Hematopoietic multipotent progenitor cell treated with erythropoietin and hydrocortisone succinate and interleukin-3 and kit ligand, for 4 days (in vitro differentiated cells): ENCODE results near the gene PAM.
A peak's percentile ranks its signal among the peaks of the same experiment; 100 is the strongest.

Source experiments
- DNase-seq: peaks from one replicate; pipeline ENCODE4 v3.0.0-alpha.2; 2015

Gene PAM

GRCh38 chr5:102863764-102864560, 108.9 kb downstream of the PAM start:
- DNase-seq: no peak

- DNase-seq: no peak
Measured at GRCh38 chr5:102865171-102865509, 110.0 kb downstream of the PAM start.

- peak; percentile 79 for DNase-seq
Measured at GRCh38 chr5:102865510-102866236, 110.6 kb downstream of the PAM start.

GRCh38 chr5:102866237-102866600, 111.1 kb downstream of the PAM start:
- peak; percentile 30 for DNase-seq

GRCh38 chr5:102867992-102868662, 113.0 kb downstream of the PAM start:
- DNase-seq: peak; percentile 15

- DNase-seq: no peak
Measured at GRCh38 chr5:102869230-102869629, 114.1 kb downstream of the PAM start.

DNA sequence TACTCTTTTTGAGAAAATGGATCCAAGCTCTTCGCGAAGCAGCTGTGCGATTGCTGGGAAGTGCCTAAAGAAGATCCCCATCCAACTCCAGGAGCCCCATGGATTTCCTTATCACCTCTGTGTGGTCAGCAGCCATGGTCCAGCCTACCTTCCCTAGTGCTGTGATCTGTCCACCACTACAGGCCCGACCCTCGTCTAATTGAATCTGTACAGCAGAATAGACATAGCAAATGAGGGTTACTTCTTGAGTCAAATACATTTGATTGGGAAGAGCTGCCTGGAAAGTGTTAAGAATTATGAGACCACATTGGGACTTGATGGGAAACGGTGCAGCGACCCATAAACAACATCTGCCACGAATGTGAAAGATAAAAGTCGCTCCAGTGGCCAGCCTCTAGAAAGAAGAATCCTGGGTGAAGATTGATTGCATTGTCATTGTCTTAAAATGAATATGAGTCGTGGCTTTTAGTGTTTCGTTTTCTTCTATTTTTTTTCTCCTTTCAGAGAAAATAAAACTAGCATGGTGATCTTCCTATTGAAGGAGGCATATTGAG, 118.4 kb downstream of the PAM start:
- no peak for DNase-seq

DNA sequence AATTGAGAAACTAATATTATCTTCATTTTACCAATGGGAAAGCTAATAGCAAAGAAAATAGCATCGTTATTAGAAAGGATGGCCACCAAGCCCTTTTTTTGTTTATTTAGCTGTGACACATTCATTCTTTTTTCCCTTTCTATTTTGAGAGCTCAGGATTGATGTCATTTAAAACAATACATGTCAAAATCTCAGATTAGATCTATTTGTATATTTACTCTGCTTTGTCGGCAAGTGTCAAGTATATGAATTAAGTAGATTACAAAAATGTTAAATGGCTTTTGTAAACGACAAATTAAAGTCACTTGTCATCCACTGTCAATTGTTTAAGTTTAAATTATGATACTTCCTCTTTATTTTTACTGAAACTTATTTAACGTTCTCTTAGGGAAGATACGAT, 118.9 kb downstream of the PAM start:
- no peak for DNase-seq

- no peak for DNase-seq
Measured at GRCh38 chr5:102875721-102876123, 120.6 kb downstream of the PAM start.

- DNase-seq: no peak
Measured at GRCh38 chr5:102876610-102877009, 121.5 kb downstream of the PAM start.

GRCh38 chr5:102879741-102880140, 124.6 kb downstream of the PAM start:
- no peak for DNase-seq

DNA sequence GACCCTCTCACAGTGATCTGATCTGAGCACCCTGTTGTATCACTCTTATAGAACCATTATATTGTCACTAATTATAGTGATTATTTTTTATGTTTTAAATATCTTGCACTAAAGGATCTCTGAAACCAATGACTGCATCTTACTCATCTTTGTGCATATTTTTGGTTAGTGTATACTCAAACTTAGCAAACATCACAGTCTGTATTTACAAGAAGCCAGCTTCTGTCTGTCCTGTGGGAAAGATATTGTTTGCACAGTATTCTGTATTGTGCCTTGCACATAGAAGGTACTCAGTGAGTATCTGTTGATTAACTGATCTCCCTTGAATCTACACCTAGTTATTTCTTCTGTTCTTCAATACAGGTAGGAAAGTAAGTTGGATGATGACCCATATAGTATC, 131.5 kb downstream of the PAM start:
- DNase-seq: no peak

GRCh38 chr5:102888483-102888882, 133.4 kb downstream of the PAM start:
- no peak for DNase-seq

DNA sequence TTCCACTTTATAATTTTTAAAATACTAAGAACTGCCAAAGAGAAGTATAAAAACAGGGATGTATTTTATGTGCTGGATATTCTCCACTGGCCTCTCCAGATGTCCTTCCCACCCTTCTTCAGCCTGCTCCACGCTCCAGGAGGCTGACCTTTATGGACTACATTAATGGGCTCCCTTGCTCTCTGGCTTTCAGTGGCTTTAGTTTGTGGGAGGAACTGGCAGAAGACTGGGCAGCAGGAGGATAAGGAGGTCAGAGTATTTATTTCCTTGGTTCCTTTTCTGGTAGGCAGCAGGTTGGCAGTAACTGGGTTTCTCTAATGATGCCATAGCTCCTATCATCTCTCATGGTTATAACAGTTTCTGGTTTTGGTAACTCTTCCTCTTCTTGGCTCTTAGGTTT, 133.9 kb downstream of the PAM start:
- DNase-seq: no peak

DNA sequence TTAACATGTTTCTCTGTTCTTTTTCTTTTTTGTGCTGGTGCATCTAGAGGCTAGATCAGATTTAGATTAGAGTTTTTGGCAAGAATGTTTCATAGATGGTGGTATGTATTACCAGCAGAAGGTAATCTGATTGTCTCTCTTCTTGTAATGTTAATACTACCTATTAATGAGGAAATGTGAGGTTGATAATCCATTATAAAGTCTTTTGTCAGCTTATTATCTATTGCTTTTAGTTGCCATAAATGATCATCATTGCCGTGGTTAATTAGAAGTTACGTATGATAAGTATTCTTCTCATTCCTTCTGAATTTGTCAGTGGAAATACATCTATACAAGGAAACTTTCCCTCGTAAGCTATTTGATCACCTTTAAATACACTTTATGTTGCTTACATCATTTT, 135.0 kb downstream of the PAM start:
- DNase-seq: no peak

- DNase-seq: no peak
Measured at GRCh38 chr5:102891175-102891574, 136.1 kb downstream of the PAM start.

GRCh38 chr5:102893942-102894341, 138.8 kb downstream of the PAM start:
- DNase-seq: no peak

- no peak for DNase-seq
Measured at GRCh38 chr5:102895234-102895633, 140.1 kb downstream of the PAM start.

GRCh38 chr5:102895976-102896375, 140.9 kb downstream of the PAM start:
- no peak for DNase-seq

GRCh38 chr5:102901424-102902134, 146.5 kb downstream of the PAM start:
- no peak for DNase-seq

DNA sequence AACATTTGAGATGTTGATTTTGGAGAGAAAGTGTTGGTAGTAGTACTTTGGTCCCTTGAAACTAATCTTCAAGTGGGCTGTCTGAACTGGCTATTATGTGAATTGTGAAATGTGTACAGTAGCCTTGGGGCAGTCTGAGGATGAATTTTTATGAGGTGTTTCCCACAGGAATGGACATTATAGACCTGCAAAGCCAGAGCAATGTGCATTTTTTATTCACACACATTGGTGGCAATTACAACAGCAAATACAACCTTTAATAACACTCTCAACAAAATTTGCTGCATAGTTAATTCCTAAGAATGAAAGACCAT, 147.0 kb downstream of the PAM start:
- DNase-seq: no peak

GRCh38 chr5:102902647-102903046, 147.5 kb downstream of the PAM start:
- no peak for DNase-seq
